Loucy (cell line): ENCODE results near the gene BTBD19.

Experiments used
- H2AFZ ChIP-seq: fragments of 200-600 bp; sonication (generic); 2 replicates; pipeline ENCODE4 v1.6.0; 2016; ENCODE audit warnings: antibody characterized with exemption, mild to moderate bottlenecking, low read length, moderate library complexity
- H3F3A ChIP-seq: fragments of 200-600 bp; 2 replicates; pipeline ENCODE4 v1.6.0; 2016; ENCODE audit warnings: antibody characterized with exemption, low read depth, mild to moderate bottlenecking
- H3K27me3 ChIP-seq: fragments of 200-600 bp; sonication (generic); 2 replicates; pipeline ENCODE4 v1.6.1; 2014; ENCODE audit warnings: low read length, mild to moderate bottlenecking; ENCODE audit not compliant: insufficient read depth, poor library complexity, severe bottlenecking
- H3K36me3 ChIP-seq: fragments of 200-600 bp; sonication (generic); 2 replicates; pipeline ENCODE4 v1.6.1; 2016; ENCODE audit warnings: low read length; ENCODE audit not compliant: insufficient read depth
- H3K4me1 ChIP-seq: fragments of 200-600 bp; sonication (generic); 2 replicates; pipeline ENCODE4 v1.5.1; 2014; ENCODE audit warnings: low read length, mild to moderate bottlenecking; ENCODE audit not compliant: insufficient read depth, poor library complexity, severe bottlenecking
- H3K4me2 ChIP-seq: fragments of 200-600 bp; sonication (generic); 2 replicates; pipeline ENCODE4 v1.6.0; 2014; ENCODE audit warnings: antibody characterized with exemption, low read length, low read depth, mild to moderate bottlenecking; ENCODE audit not compliant: poor library complexity, severe bottlenecking
- H3K4me3 ChIP-seq: fragments of 200-600 bp; sonication (generic); 2 replicates; pipeline ENCODE4 v1.5.1; 2014; ENCODE audit warnings: low read length, mild to moderate bottlenecking, mixed read lengths; ENCODE audit not compliant: poor library complexity, severe bottlenecking
- H3K79me2 ChIP-seq: fragments of 200-600 bp; sonication (generic); 2 replicates; pipeline ENCODE4 v1.6.1; 2014; ENCODE audit warnings: low read length; ENCODE audit not compliant: insufficient read depth
- H3K9ac ChIP-seq: fragments of 200-600 bp; sonication (generic); 2 replicates; pipeline ENCODE4 v1.6.0; 2014; ENCODE audit warnings: mild to moderate bottlenecking, low read depth, low read length, moderate library complexity; ENCODE audit not compliant: poor library complexity, severe bottlenecking
- H3K9me2 ChIP-seq: fragments of 200-600 bp; sonication (generic); replicated peaks from 2 replicates; pipeline ENCODE4 v1.6.1; 2016; ENCODE audit warnings: low read depth, low read length, mixed read lengths
- H3K9me3 ChIP-seq: fragments of 200-600 bp; sonication (generic); 2 replicates; pipeline ENCODE4 v1.6.1; 2014; ENCODE audit warnings: mild to moderate bottlenecking, antibody characterized with exemption, low read length, low read depth; ENCODE audit not compliant: insufficient read depth
- H4K20me1 ChIP-seq: fragments of 200-600 bp; sonication (generic); 2 replicates; pipeline ENCODE4 v1.6.0; 2014; ENCODE audit warnings: antibody characterized with exemption, low read length, mild to moderate bottlenecking; ENCODE audit not compliant: insufficient read depth, poor library complexity, severe bottlenecking
- EZH2phosphoT487 ChIP-seq: fragments of 200-600 bp; IDR thresholded peaks from 2 replicates; pipeline ENCODE4 v1.6.1; 2018; ENCODE audit warnings: antibody characterized with exemption, mild to moderate bottlenecking, moderate library complexity, borderline replicate concordance
- TF ChIP-seq, protein P1 (sequence below): fragments of 200-600 bp; sonication (generic); conservative IDR thresholded peaks from 2 replicates; pipeline ENCODE4 v1.5.1; 2014; ENCODE audit warnings: mild to moderate bottlenecking, antibody characterized with exemption, low read length

The BTBD19 gene

GRCh38 chr1:44854970-44855369, 46.6 kb downstream of the BTBD19 start:
- H3K27me3 ChIP-seq, result no peaks in the 10 kb centered on the region
- H2AFZ ChIP-seq, result no peak overlapping the region
- H3K36me3 ChIP-seq, result no peaks in the 10 kb centered on the region; the same call in 1 of the 2 replicates
- no peak for TF ChIP-seq EZH2phosphoT487
- TF ChIP-seq, protein P1, sequence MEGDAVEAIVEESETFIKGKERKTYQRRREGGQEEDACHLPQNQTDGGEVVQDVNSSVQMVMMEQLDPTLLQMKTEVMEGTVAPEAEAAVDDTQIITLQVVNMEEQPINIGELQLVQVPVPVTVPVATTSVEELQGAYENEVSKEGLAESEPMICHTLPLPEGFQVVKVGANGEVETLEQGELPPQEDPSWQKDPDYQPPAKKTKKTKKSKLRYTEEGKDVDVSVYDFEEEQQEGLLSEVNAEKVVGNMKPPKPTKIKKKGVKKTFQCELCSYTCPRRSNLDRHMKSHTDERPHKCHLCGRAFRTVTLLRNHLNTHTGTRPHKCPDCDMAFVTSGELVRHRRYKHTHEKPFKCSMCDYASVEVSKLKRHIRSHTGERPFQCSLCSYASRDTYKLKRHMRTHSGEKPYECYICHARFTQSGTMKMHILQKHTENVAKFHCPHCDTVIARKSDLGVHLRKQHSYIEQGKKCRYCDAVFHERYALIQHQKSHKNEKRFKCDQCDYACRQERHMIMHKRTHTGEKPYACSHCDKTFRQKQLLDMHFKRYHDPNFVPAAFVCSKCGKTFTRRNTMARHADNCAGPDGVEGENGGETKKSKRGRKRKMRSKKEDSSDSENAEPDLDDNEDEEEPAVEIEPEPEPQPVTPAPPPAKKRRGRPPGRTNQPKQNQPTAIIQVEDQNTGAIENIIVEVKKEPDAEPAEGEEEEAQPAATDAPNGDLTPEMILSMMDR, result no peak
- no peaks in the 10 kb centered on the region for H4K20me1 ChIP-seq
- H3K79me2 ChIP-seq, result no peaks in the 10 kb centered on the region
- H3K4me1 ChIP-seq, result no peaks in the 10 kb centered on the region
- H3K4me2 ChIP-seq, result no peak overlapping the region
- H3F3A ChIP-seq, result no peaks in the 10 kb centered on the region
- H3K9ac ChIP-seq, result no peak overlapping the region
- no peaks in the 10 kb centered on the region for H3K9me3 ChIP-seq
- H3K9me2 ChIP-seq, result no peaks in the 10 kb centered on the region
- no peak overlapping the region for H3K4me3 ChIP-seq

DNA sequence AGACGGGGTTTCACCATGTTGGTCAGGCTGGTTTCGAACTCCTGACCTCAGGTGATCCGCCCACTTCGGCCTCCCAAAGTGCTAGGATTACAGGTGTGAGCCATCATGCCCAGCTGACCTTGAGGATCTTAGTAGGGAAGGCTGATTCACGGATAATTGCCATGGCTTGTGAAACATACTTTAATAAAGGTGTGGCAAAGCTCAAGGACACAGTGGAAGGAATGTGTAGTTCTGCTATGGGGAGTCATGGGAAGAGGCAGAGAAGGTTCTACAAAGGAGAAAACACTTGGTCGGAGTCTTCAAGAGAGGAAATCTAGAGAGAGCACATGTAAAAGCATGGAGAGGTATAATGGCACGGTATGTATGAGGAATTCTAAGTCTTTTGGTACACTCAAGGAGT, 47.4 kb downstream of the BTBD19 start:
- no peaks in the 10 kb centered on the region for H3F3A ChIP-seq
- TF ChIP-seq EZH2phosphoT487, result no peak
- TF ChIP-seq, protein P1, result no peak

GRCh38 chr1:44857446-44857845, 49.1 kb downstream of the BTBD19 start:
- Histone ChIP-seq H4K20me1 (no peaks in the 10 kb centered on the region), H3K4me2 (no peak overlapping the region), H3K79me2 (no peaks in the 10 kb centered on the region), H3K36me3 (no peaks in the 10 kb centered on the region), H3K9me3 (no peaks in the 10 kb centered on the region), H3K27me3 (no peaks in the 10 kb centered on the region), H3K9me2 (no peaks in the 10 kb centered on the region), H3K4me3 (no peak overlapping the region), H3K9ac (no peak overlapping the region), H3F3A (no peaks in the 10 kb centered on the region), H3K4me1 (no peaks in the 10 kb centered on the region), H2AFZ (no peak overlapping the region)
- no peak for TF ChIP-seq EZH2phosphoT487
- TF ChIP-seq, protein P1, result no peak

More for the DNA sequence above, 47.4 kb downstream of the BTBD19 start:
- H3K27me3 ChIP-seq, result no peaks in the 10 kb centered on the region
- H2AFZ ChIP-seq, result no peak overlapping the region
- no peaks in the 10 kb centered on the region for H4K20me1 ChIP-seq
- H3K9me3 ChIP-seq, result no peaks in the 10 kb centered on the region
- H3K9ac ChIP-seq, result no peak overlapping the region
- no peak overlapping the region for H3K4me3 ChIP-seq
- H3K9me2 ChIP-seq, result no peaks in the 10 kb centered on the region
- no peaks in the 10 kb centered on the region; the same call in 1 of the 2 replicates for H3K36me3 ChIP-seq
- no peak overlapping the region for H3K4me2 ChIP-seq
- H3K79me2 ChIP-seq, result no peaks in the 10 kb centered on the region
- H3K4me1 ChIP-seq, result no peaks in the 10 kb centered on the region
